Thoracic aorta (tissue), 2 donors: ENCODE results near the gene PRR7. TPM values are rescaled to one million over a fixed set of nuclear protein-coding genes. Genes with fewer than 3 reads are reported as not detected.

Experiments
- ATAC-seq: fragments of 150-250 bp; one replicate; pipeline ENCODE4 v1.8.0; 2017; ENCODE audit warnings: low read depth; ENCODE audit not compliant: insufficient number of reproducible peaks, low FRiP score
- DNase-seq: peaks from one replicate; pipeline ENCODE4 v3.0.0-alpha.2; 2020; ENCODE audit warnings: low spot score
- H3K27ac ChIP-seq, 2 donors: fragments of 200-600 bp; sonication (generic); 1 replicate in 1 of 2; 2 replicates in 1 of 2; pipeline ENCODE4 v1.5.1; 2016; ENCODE audit warnings: mild to moderate bottlenecking in 2 of 2, moderate library complexity in 2 of 2
- H3K27me3 ChIP-seq: fragments of 200-600 bp; sonication (generic); replicated peaks from 2 replicates; pipeline ENCODE4 v1.6.0; 2016; ENCODE audit warnings: mild to moderate bottlenecking; ENCODE audit not compliant: insufficient read depth
- H3K36me3 ChIP-seq: fragments of 200-600 bp; sonication (generic); one replicate; pipeline ENCODE4 v1.5.1; 2016
- H3K4me1 ChIP-seq, 2 donors: fragments of 200-600 bp; sonication (generic); 1 replicate in 1 of 2; 2 replicates in 1 of 2; pipeline versions ENCODE4 v1.5.1 to v1.6.0; 2016; ENCODE audit warnings: low read depth in 2 of 2, mild to moderate bottlenecking in 1 of 2; ENCODE audit not compliant: control insufficient read depth in 1 of 2
- H3K4me3 ChIP-seq: fragments of 200-600 bp; sonication (generic); 2 replicates; pipeline ENCODE4 v1.5.1; 2016; ENCODE audit warnings: mild to moderate bottlenecking
- H3K9me3 ChIP-seq: fragments of 200-600 bp; sonication (generic); 2 replicates; pipeline ENCODE4 v1.5.1; 2016
- CTCF ChIP-seq: fragments of 200-600 bp; sonication (generic); IDR thresholded peaks from one replicate; pipeline ENCODE4 v1.5.1; 2019; ENCODE audit warnings: antibody characterized with exemption
- total RNA-seq, 2 donors: library from RNA; depleted of rRNA; stranded (reverse); fragments of >200 nt; gene quantifications; one replicate each; pipeline versions ENCODE4 v1.1.0 to v1.2.3, GENCODE V29; 2016

The PRR7 gene
- total RNA-seq, 2 donors from 2014 or later = 4.1 to 11.0 TPM

DNA sequence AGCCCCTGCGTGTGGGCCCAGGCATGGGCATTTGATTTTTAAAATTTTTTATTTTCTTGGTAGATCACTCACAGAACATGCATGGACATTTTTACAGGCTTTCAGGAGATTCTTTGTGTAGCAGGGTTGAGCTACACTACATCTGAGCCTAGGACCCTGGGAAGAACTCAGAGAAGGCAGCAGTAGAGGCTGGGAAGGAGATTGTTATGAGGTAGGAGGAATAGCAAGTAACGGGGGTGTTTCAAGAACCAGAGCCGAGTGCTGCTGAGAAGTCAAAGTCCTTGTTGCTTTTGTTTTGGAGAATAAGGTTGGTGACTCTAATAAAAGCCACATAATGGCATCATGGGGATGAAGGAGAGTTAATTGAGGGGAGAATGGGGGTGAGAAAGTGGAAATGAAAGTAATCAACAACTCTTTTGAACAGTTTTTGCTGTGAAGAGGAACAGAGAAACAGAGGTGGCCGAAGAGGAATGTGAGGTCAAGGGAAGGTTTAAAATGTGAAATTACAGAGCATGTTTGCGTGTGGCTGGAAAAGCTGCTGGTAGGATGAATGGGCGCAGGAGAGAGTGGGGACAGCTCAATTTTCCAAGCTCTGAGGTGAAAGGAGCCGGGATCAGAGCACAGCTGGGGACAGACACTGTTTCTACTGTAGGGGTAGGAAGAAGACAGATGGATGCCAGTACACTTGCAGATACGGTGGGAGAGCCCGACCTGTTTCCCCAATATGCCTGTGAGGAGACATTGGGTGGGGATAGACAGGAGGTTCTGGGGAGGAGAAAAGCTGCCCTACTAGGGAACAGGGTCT is 55.5 kb downstream of the PRR7 start:
- ATAC-seq = no peak
- Histone ChIP-seq H3K36me3 (no peaks in the 10 kb centered on the region), H3K27me3 (no peaks in the 10 kb centered on the region), H3K4me3 (no peak overlapping the region), H3K4me1 (peaks cover 0 to 11% of the 10 kb centered on the region in 2 donors), H3K27ac (no peak overlapping the region), H3K9me3 (no peaks in the 10 kb centered on the region)
- no peak for DNase-seq
- no peak for TF ChIP-seq CTCF

DNA sequence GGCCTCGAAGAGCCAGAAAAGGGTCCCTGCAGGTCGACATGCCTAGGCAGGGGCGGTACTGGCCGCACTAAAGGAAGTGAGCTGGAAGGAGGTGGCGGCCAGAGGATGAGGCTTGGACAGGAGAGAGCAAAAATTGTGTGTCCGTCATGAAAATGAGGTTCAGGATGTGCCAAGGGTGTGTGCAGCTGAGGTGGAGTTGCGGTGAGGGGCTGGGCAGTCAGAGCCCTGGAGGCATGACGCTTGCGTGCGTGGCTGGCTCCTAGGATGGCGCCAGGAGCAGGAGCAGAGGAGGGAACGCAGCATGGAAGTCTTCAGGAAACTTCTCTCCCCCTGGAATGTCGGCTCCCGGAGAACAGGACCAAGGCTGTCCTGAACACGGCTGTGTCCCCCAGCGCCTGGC is 56.3 kb downstream of the PRR7 start:
- no peak overlapping the region for H3K4me3 ChIP-seq
- H3K27ac ChIP-seq = no peak overlapping the region
- no peak for TF ChIP-seq CTCF
- no peaks in the 10 kb centered on the region for H3K9me3 ChIP-seq
- DNase-seq (no peak), ATAC-seq (no peak)
- H3K36me3 ChIP-seq = no peaks in the 10 kb centered on the region
- H3K4me1 ChIP-seq = peaks cover 0 to 9% of the 10 kb centered on the region in 2 donors
- no peaks in the 10 kb centered on the region for H3K27me3 ChIP-seq

- H3K4me1 ChIP-seq = peaks cover 0 to 3% of the 10 kb centered on the region in 2 donors
- ATAC-seq = no peak
- H3K36me3 ChIP-seq = no peaks in the 10 kb centered on the region
Observed at GRCh38 chr5:177503351-177504085, 56.9 kb downstream of the PRR7 start.

DNA sequence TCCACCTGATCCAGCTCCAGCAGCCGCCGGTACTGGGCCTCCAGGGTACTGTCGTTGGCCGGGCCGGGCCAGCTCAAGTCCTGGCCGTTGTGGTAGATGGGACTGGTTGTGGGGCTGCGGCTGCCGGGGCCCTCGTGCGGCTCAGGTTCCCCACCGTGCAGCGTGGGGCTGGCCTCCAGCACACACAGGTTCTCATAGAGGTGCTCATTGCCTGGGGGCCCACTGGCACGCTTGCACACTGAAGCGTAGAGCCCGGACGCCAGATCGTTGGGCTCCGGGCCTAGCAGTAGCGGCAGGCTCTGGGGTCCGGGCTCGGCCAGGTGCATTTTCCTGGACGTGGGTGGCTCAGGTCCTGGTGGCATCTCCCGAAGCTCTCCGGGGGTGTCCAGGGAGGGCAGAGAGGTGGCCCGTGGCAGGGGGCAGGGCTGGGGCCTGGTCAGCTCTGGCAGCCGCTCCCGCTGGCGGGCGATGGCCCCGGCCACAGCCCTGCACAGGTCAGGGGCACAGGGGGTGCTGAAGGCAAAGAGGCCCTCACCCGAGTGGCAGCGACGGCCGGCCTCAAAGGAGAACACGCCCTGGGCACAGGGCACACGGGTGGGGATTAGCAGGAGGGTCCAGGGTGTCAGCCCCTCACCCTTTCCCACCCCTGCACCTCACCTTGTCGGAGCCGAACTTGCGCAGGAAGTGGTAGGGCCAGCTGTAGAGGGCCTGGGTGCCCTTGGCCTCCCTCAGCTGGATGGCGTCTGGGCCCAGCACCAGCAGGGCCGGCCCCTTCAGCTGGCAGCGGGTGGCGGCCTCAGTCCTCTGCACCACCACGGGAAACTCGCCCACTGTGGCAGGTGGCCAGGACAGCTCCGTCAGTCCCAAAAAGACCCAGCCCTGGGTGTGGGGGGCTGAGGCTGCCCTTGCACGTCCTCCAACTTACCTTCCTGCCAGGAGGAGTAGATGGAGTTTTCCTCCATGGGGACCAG is 57.8 kb downstream of the PRR7 start:
- TF ChIP-seq CTCF = no peak

More at GRCh38 chr5:177503351-177504085, 56.9 kb downstream of the PRR7 start:
- H3K4me3 ChIP-seq = no peak overlapping the region
- H3K27ac ChIP-seq = no peak overlapping the region
- H3K9me3 ChIP-seq = no peaks in the 10 kb centered on the region
- TF ChIP-seq CTCF = no peak
- no peak for DNase-seq
- H3K27me3 ChIP-seq = no peaks in the 10 kb centered on the region

More for the DNA sequence above, 57.8 kb downstream of the PRR7 start:
- Histone ChIP-seq H3K27ac (no peak overlapping the region), H3K4me3 (no peak overlapping the region), H3K27me3 (no peaks in the 10 kb centered on the region), H3K4me1 (no peaks in the 10 kb centered on the region), H3K9me3 (no peaks in the 10 kb centered on the region), H3K36me3 (no peaks in the 10 kb centered on the region)
- ATAC-seq (no peak), DNase-seq (no peak)
